Amygdala (tissue), 56 donors: ENCODE results near the gene LSM11.

ENCODE experiments used
- DNase-seq, 56 donors: peaks; one replicate each; lab custom pipeline; 2025; lab: John Stamatoyannopoulos, UW

Gene LSM11

DNA sequence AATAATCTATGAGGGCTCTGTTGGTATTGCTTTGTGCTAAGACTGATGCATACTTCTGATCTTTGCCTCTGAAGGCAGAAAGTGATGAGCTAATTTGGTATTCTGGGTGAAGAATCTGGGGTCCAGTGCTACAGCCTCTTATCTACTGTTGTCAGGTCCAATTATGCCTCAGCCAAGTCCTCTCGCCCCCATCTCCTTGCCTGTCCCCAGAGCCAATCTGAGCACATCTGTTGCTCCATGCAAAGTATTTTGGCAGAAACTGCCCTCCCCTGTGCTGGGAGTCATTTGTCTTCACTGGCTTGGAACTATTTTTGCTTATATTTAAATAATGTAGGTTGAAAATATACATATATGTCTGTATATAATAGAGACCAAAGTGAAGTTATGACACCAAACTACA, 23.4 kb downstream of the LSM11 start:
- DNase-seq, result no peak

DNA sequence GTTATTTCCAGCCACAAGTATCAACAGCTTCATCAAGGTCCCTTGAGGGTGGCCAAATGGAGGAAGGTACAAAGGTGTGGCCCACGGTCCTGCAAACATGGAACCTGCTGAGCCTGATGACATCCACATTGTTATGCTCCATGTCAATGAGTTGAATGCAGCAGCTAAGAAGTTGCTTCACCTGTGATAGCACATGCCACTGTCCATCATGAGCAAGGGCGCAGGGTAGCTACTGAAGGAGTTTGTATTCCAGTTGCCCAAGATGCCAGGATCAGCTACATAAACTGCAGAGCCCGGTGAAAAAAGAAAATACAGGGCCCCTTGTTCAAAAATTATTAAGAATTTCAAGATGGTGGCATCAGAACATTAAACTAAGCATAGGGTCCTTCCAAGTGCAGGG, 24.2 kb downstream of the LSM11 start:
- no peak for DNase-seq

DNA sequence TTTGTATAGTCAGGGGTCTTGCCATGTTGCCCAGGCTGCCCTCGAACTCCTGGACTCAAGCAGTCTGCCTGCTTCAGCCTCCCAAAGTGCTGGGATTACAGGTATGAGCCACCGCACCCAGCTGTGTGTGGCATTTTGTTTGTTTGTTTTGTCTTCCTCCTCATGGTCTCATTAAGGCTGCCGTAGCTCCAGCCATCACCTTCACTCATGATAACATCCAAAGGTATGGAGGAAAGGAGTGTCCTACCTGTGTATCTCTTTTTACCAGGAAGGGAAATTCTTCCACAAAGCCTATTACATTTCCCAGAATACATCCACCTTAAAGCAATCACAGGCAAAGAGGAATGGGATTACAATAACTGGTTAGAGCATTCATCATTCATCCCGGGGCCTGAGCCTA, 27.2 kb downstream of the LSM11 start:
- DNase-seq, result no peak

DNA sequence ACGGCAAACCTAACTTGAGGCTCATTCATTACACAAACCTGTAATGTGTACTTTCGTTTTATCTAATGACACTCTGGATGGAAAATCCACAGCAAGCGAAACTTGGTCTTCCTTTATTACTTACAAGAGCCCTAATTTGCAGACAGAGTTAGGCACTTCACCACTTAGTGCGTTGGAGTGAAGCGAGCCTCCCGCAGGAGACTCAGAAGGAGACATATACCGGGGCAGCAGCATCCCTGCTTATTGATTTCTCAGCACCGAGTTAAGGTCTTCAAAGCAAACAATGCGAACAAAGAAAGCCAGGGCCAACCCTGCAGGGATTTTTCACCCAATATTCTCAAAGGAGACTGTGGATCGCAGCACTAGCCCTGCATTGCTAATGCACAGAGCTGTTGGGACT, 28.6 kb downstream of the LSM11 start:
- no peak for DNase-seq

DNA sequence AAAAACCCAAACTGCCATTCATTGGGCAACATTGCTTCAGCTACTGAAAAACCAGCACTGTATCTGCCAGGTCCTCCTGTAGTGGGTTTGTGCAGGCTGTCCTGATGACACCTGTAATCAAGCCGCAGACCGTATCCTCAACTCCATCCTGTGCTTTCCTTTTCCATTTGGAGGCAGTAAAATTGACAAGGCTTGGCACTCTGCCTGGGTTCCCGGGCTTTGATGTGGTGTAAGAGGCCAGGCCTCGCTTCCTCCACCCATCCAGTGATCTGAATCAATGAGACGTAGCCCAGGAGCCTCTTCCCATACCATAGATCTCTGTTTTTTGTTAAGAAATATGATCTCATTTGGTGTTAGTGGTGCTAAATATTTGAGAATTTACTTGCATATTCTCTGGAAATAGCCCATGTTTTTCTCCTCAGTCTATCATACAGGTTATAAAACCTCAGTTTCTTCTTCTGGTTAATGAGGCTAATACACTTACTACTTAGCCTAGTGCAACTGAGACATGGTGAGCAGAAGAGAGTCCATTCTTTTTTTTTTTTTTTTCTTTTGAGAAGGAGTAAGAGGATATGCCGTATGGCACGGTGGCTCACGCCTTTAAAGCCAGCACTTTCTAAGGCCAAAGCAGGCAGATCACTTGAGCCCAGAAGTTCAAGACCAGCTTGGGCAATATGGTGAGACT, 34.8 kb downstream of the LSM11 start:
- no peak for DNase-seq

DNA sequence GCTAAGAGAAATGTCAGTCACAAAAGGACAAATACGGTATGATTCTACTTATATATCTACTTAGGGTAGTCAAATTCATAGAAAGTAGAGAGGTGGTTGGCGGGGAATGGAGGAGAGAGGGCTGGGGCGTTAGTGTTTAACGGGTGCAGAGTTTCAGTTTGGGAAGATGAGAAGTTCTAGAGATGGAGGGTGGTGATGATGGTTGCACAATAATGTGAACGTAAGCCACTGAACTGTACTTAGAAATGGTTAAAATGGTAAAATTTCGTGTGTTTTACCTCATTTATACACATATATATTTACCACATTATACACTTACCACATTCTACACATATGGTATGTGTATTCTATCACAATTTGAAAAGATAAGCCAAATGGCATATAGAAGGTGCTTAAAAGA, 35.7 kb downstream of the LSM11 start:
- DNase-seq, result no peak

DNA sequence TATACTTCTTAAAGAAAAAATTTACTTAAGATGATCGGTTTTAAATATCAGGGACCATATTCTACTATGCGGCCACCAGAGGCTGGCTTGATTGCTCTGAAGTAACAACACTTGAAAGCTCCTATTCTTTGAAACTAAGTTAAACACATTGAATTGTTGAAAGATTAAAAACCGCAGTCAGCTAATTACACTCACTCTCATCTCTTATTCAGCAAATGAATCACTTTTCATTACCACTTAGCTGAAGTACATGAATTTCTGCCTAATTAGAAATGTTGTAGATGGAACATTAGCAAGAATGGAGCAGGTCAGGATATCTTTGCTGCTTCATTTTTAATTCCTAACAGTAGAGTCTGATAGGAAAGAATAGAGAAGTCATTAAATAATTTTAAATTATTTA, 42.3 kb downstream of the LSM11 start:
- no peak for DNase-seq

DNA sequence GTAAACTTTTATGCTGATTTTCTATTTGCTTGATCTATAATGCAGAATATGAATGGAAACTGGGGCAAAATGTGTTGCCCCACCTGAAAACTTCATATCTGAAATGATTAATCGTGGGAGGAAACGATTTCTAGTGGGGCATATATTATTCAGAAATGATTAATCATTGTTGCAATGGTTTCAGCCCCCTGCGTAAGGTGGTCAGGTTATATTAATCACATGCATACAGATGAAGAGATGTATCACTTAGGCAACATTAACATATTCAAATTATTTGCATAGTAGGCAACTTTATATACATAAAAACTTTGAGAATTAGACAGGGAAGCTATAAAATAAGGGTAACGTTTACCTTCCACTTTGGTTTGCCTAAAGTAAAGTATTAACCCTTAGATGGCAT, 49.8 kb downstream of the LSM11 start:
- no peak for DNase-seq

DNA sequence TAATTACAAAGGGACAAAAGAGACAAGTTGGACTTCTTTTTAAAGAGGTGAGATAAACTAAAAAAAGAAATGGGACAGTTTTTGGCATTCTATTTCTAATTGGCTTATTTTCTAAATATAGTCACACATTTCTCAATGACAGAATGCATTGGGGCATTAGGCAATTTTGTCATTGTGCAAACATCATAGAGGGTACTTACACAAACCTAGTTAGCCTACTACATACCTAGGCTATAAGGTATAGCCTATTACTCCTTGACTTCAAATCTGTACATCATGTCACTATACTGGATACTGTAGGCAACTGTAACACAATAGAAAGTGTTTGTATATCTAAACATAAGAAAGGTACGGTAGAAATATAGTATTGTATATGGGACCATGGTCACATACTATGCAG, 56.1 kb downstream of the LSM11 start:
- DNase-seq, result no peak

DNA sequence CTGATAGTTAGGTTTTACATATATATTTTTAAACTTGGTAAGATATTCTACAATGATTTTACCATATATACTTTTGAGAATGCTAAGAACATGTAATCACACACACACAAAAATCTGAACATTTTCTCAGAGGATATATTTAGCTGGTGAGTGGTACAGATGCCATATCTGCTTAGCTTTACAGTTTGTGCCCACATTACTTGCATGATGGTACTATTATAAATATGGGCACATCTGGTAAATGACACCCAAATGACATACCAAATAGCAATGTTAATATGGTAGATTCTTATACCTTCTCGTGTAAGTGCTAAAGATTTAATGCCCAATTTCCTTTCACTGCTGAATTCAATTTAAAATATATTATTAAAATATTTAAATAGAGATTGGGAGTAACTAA, 56.6 kb downstream of the LSM11 start:
- DNase-seq, result no peak

DNA sequence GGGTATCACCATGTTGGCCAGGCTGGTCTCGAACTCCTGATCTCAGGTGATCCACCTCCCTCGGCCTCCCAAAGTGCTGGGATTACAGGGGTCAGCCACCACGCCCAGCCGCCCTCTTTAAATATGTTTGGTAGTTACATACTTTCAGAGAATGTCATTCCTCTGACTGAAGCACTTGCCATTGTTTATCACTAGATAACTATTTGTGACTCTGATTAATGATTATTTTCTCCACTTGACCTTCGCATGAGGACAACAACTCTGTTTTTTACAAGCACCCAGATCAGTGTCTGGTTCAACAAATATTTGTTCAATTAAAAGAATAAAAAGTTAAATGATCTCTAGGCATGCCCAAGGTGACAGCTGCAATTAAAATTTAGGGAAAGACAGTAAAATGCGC, 59.2 kb downstream of the LSM11 start:
- no peak for DNase-seq

DNA sequence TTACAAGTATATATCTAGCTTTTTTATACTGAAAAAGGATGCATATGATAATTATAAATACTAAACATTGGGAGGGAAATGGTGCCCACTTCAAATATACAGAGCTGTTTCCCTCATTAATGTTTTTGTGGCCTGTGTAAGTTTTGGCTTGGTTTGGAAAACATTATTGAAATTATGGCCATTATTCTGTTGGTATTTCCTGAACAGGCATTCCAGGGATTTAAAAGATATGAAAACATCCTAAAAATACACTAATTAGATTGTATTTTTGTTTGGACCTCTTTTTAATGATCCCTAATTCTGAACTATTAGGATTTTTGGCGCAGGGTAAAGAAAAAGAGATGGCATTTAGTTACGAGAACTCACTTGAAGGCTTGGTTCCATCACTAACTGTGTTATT, 64.5 kb downstream of the LSM11 start:
- DNase-seq, result no peak
